Heart left ventricle (tissue), 13 donors: ENCODE data around the gene TRMT1.

ENCODE experiments used
- CTCF ChIP-seq, 12 donors: fragments of 200-600 bp; sonication (generic) in 4 of 12; IDR thresholded peaks; one replicate each; pipeline versions ENCODE4 v1.5.0 to v1.8.0; 2018 to 2022; ENCODE audit warnings: antibody characterized with exemption in 12 of 12, mild to moderate bottlenecking in 5 of 12
- POLR2A ChIP-seq, 2 donors: fragments of 450-650 bp; IDR thresholded peaks; one replicate each; pipeline ENCODE4 v1.6.1; 2017; ENCODE audit warnings: antibody characterized with exemption in 2 of 2, mild to moderate bottlenecking in 2 of 2, moderate library complexity in 2 of 2
- donor health status: ischemic (EF 13 %, LVEDD 7.1; RV severe dilation, severe dysfunction).
- donor health status: DM: no; HTN: yes; CAD: no.
- donor health status: DM: no; HTN: no; CAD: no.
- donor health status: ischemic (EF 25% LVEDD 6.9; RV normal size, moderate dysfunction).
- donor health status: ischemic (EF 25% LVEDD 5.7; RV mildly dilated, moderate dysfunction).
- donor health status: ischemic (EF 35%, LVEDD 5.7; RV mildly dilated, moderate dysfunction).
- donor health status: nonischemic (EF 11% LVEDD 7.7; RV severe dilation, severe dysfunction).
- donor health status: DM: yes; HTN: yes; CAD: no.
- donor health status: PGD.
- donor health status: ischemic (EF 29% LVEDD 5.4; RV normal size, mild dysfunction).
- donor health status: nonischemic (EF 23%, LVEDD 6.1; RV moderate dilation, normal function).

- no peak for TF ChIP-seq CTCF (IDR thresholded peaks at IDR 0.05)
- TF ChIP-seq POLR2A (IDR thresholded peaks at IDR 0.05) = no peak
Measured at GRCh38 chr19:13090511-13091231, 25.9 kb downstream of the TRMT1 start.
